Sigmoid colon (tissue), 7 donors: ENCODE measurements around the gene PPT1. TPM values are rescaled to one million over a fixed set of nuclear protein-coding genes. Genes with fewer than 3 reads are reported as not detected.

ENCODE experiments used
- DNase-seq: peaks from one replicate; pipeline ENCODE4 v3.0.0-alpha.2; 2019
- H3K27ac ChIP-seq, 4 donors: fragments of 200-600 bp; sonication (generic); one replicate each; pipeline ENCODE4 v1.5.1; 2016 to 2019; ENCODE audit warnings: mild to moderate bottlenecking in 1 of 4
- H3K27me3 ChIP-seq, 3 donors: fragments of 200-600 bp; sonication (generic); one replicate each; pipeline ENCODE4 v1.5.1; 2019; ENCODE audit warnings: mild to moderate bottlenecking in 1 of 3
- H3K36me3 ChIP-seq, 4 donors: fragments of 200-600 bp; sonication (generic); one replicate each; pipeline ENCODE4 v1.5.1; 2016 to 2019
- H3K4me1 ChIP-seq, 4 donors: fragments of 200-600 bp; sonication (generic); one replicate each; pipeline ENCODE4 v1.5.1; 2017 to 2019
- H3K4me3 ChIP-seq, 4 donors: fragments of 200-600 bp; sonication (generic); one replicate each; pipeline ENCODE4 v1.5.1; 2017 to 2019; ENCODE audit warnings: mild to moderate bottlenecking in 2 of 4, moderate library complexity in 1 of 4
- H3K9me3 ChIP-seq, 4 donors: fragments of 200-600 bp in 3 of 4; sonication (generic) in 3 of 4; one replicate each; pipeline versions ENCODE4 v1.5.1 to v1.6.1; 2013 to 2019
- EP300 ChIP-seq, 4 donors: sonication (generic); formaldehyde crosslinking; IDR thresholded peaks; one replicate each; pipeline ENCODE4 v1.6.1; 2017; ENCODE audit warnings: antibody characterized with exemption in 4 of 4
- POLR2A ChIP-seq, 2 donors: fragments of 450-650 bp; IDR thresholded peaks; one replicate each; pipeline ENCODE4 v1.6.1; 2016; ENCODE audit warnings: antibody characterized with exemption in 2 of 2, mild to moderate bottlenecking in 2 of 2, moderate library complexity in 2 of 2
- POLR2AphosphoS5 ChIP-seq, 4 donors: sonication (generic); formaldehyde crosslinking; IDR thresholded peaks; one replicate each; pipeline ENCODE4 v1.6.1; 2017; ENCODE audit warnings: antibody characterized with exemption in 4 of 4
- WGBS, 2 donors: extraction: QIAGEN DNeasy Blood & Tissue Kit; methylation state at CpG; one replicate each; pipeline ENCODE4 v1.1.7; 2013; 5-methylcytosine and 5-hydroxymethylcytosine counted together
- intact Hi-C: fragments of 100-400 bp; cut with DNase I; formaldehyde crosslinking; loops from one replicate; pipeline ENCODE4 v1.15.1; 2023
- polyA plus RNA-seq, 3 donors: library from polyadenylated mRNA; stranded (reverse); fragments of 200-250 nt; gene quantifications; one replicate each; pipeline ENCODE4 v1.2.3, GENCODE V29; 2013
- total RNA-seq, 4 donors: library from RNA; depleted of rRNA; stranded (reverse); fragments of >200 nt; gene quantifications; one replicate each; pipeline ENCODE4 v1.1.0, GENCODE V29; 2016
- TF ChIP-seq, protein P1 (sequence below), 4 experiments: fragments of 450-650 bp in 3 of 4; fragments of 200-600 bp in 1 of 4; IDR thresholded peaks; one replicate each; pipeline ENCODE4 v1.5.1; 2016 to 2019; ENCODE audit warnings: antibody characterized with exemption in 4 of 4, mild to moderate bottlenecking in 3 of 4, moderate library complexity in 2 of 4
- donor health status: healthy with polysubstance abuse.
- donor health status: Bipolar disorder and iron deficiency.
- donor health status: healthy.

Gene PPT1
- total and polyA plus RNA-seq, 7 donors = 10.2 to 86.7 (median 74.2) TPM

DNA sequence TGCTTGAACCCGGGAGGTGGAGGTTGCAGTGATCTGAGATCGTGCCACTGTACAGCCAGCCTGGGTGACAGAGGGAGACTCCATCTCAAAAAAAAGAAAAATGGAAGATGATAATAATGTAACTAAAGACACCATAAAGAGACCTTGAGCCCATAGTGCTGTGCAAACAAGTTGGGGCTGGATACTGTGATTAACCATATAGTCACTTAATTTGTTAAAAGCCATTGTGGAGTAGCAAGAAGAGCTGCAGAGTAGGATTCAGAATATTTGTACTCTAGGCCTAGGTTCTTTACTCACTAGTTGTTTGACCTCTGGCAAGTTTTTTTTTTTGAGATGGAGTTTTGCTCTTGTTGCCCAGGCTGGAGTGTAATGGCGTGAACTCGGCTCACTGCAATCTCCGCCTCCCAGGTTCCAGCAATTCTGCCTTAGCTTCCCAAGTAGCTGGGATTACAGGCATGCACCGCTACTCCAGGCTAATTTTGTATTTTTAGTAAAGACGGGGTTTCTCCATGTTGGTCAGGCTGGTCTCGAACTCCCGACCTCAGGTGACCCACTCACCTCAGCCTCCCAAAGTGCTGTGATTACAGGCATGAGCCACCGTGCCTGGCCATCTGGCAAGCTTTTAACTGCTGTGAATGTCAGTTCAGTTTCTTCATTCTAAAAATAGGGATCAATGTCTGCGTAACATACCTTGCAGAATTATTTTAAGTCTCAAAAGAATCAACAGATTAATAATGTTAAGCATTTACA lies 43.7 kb downstream of the PPT1 start:
- intact Hi-C loops = no loop called here
- Histone ChIP-seq H3K4me1 (peaks cover 0 to 94% (median 72%) of the 10 kb centered on the region in 4 donors), H3K4me3 (no peak overlapping the region), H3K27ac (no peak overlapping the region), H3K36me3 (no peaks in the 10 kb centered on the region), H3K27me3 (no peaks in the 10 kb centered on the region), H3K9me3 (no peaks in the 10 kb centered on the region)
- no peak for TF ChIP-seq POLR2AphosphoS5 (IDR thresholded peaks at IDR 0.05)
- no peak for TF ChIP-seq EP300 (IDR thresholded peaks at IDR 0.05)
- TF ChIP-seq, protein P1, sequence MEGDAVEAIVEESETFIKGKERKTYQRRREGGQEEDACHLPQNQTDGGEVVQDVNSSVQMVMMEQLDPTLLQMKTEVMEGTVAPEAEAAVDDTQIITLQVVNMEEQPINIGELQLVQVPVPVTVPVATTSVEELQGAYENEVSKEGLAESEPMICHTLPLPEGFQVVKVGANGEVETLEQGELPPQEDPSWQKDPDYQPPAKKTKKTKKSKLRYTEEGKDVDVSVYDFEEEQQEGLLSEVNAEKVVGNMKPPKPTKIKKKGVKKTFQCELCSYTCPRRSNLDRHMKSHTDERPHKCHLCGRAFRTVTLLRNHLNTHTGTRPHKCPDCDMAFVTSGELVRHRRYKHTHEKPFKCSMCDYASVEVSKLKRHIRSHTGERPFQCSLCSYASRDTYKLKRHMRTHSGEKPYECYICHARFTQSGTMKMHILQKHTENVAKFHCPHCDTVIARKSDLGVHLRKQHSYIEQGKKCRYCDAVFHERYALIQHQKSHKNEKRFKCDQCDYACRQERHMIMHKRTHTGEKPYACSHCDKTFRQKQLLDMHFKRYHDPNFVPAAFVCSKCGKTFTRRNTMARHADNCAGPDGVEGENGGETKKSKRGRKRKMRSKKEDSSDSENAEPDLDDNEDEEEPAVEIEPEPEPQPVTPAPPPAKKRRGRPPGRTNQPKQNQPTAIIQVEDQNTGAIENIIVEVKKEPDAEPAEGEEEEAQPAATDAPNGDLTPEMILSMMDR (IDR thresholded peaks at IDR 0.05) = no peak
- TF ChIP-seq POLR2A (IDR thresholded peaks at IDR 0.05) = no peak
- WGBS, 2 donors = 88 to 91% methylated on average over 11 of the region's 11 CpGs
- no peak for DNase-seq

DNA sequence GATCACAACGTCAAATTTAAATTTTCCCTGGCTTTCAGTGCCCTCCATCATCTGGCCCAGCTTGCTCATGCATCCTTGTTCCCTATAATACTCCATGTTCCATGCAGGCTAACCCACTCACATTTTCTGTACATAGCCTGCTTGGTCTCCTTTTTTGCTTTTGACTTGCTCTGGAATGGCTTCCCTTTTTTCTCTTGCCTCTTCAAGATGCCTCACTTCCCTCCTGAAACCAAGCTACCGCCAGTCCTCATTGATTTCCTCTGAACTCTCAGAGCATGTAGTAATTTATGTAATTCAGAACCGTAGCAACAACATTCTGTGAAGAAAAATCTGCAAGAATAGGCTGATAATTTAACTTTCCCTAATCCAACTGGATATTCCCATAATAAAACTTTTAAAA lies 46.2 kb downstream of the PPT1 start:
- intact Hi-C loops = no loop called here
- Histone ChIP-seq H3K4me1 (peaks cover 0 to 94% (median 70%) of the 10 kb centered on the region in 4 donors), H3K27ac (peak overlapping the region in 3 of 4 donors; percentile 10 to 75 (median 74)), H3K9me3 (no peaks in the 10 kb centered on the region), H3K27me3 (no peaks in the 10 kb centered on the region), H3K4me3 (no peak overlapping the region), H3K36me3 (no peaks in the 10 kb centered on the region)
- DNase-seq = no peak
- 56 to 84% methylated on average over 3 of the region's 3 CpGs for WGBS, 2 donors
- TF ChIP-seq POLR2AphosphoS5 (IDR thresholded peaks at IDR 0.05) (no peak), EP300 (IDR thresholded peaks at IDR 0.05) (no peak)

DNA sequence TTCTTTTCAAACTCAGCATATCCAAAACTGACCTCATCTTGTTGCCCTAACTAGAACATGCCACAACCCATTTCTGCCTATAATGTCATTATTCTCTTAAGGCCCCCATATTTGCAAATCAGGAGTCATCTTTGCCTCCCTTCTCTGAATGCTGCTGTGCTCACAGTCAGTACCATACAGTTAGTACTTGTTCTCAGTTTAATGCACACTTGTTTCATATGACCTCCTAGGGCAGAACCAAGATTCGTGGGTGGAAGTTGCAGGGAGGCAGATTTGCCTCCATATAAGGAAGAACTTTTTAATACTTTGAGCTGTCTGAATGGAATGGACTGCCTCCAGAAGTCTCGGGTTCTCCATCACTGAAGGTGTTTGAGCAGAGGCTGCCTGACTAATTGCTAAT lies 47.3 kb downstream of the PPT1 start:
- no peaks in the 10 kb centered on the region for H3K9me3 ChIP-seq
- H3K27ac ChIP-seq = peak overlapping the region; percentile 46 to 75 (median 70)
- H3K4me1 ChIP-seq = peaks cover 0 to 96% (median 74%) of the 10 kb centered on the region in 4 donors
- 45 to 68% methylated on average over 2 of the region's 2 CpGs for WGBS, 2 donors
- no peaks in the 10 kb centered on the region for H3K27me3 ChIP-seq
- no peak for DNase-seq
- intact Hi-C loops = no loop called here
- no peaks in the 10 kb centered on the region for H3K36me3 ChIP-seq
- no peak overlapping the region for H3K4me3 ChIP-seq
- TF ChIP-seq EP300 (IDR thresholded peaks at IDR 0.05) (no peak), POLR2A (IDR thresholded peaks at IDR 0.05) (no peak), POLR2AphosphoS5 (IDR thresholded peaks at IDR 0.05) (no peak)
- TF ChIP-seq, protein P1 (IDR thresholded peaks at IDR 0.05) = no peak

DNA sequence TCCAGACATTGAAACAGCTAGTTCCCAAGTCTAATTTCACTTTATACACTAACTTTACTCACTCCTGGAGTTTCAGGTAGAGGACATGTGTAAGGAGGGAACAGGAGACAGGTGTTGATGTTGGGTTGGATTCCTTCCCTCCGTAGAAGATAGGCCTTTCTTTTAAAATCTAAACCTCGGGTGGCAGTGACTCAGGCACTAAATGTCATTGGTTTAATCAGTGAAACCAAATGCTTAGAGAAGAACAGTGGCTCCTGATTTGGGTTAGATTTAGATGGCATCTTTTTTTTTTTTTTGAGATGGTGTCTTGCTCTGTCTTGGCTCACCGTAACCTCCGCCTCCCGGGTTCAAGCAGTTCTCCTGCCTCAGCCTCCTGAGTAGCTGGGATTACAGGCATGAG lies 49.3 kb downstream of the PPT1 start:
- Histone ChIP-seq H3K27ac (peak overlapping the region in 3 of 4 donors; percentile 30 to 75 (median 74)), H3K36me3 (no peaks in the 10 kb centered on the region), H3K4me1 (peaks cover 0 to 97% (median 75%) of the 10 kb centered on the region in 4 donors), H3K27me3 (no peaks in the 10 kb centered on the region), H3K9me3 (no peaks in the 10 kb centered on the region), H3K4me3 (no peak overlapping the region)
- no peak for DNase-seq
- intact Hi-C loops = no loop called here
- 86 to 90% methylated on average over 5 of the region's 5 CpGs for WGBS, 2 donors
- no peak for TF ChIP-seq POLR2AphosphoS5 (IDR thresholded peaks at IDR 0.05)
- no peak for TF ChIP-seq POLR2A (IDR thresholded peaks at IDR 0.05)
- no peak for TF ChIP-seq EP300 (IDR thresholded peaks at IDR 0.05)
- TF ChIP-seq, protein P1 (IDR thresholded peaks at IDR 0.05) = no peak

DNA sequence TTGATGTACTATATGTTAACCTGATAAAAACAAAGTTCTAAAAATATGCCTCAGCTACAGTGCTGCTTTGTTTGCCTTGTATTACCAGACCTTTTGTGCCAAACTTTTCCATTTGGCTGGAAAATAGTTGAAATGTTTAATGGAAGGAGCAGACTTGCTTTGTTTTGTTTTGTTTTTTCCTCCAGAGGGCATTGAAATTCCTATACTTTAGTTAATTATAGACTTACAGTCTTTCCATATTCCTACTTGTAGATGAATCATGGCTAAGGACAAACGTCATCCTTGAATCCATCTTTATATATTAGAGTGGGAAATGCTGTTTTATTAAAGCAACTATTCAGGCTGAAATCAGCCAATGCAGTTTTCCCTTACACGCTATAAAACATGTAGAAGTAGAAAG lies 49.8 kb downstream of the PPT1 start:
- TF ChIP-seq EP300 (IDR thresholded peaks at IDR 0.05) (no peak), POLR2AphosphoS5 (IDR thresholded peaks at IDR 0.05) (no peak), POLR2A (IDR thresholded peaks at IDR 0.05) (no peak)
- TF ChIP-seq, protein P1 (IDR thresholded peaks at IDR 0.05) = no peak

More for the DNA sequence above, 49.8 kb downstream of the PPT1 start:
- WGBS, 2 donors = 55 to 82% methylated on average over 2 of the region's 2 CpGs
- no peaks in the 10 kb centered on the region for H3K27me3 ChIP-seq
- peaks cover 0 to 97% (median 80%) of the 10 kb centered on the region in 4 donors for H3K4me1 ChIP-seq
- peak overlapping the region in 3 of 4 donors; percentile 30 to 75 (median 74) for H3K27ac ChIP-seq
- no peaks in the 10 kb centered on the region for H3K9me3 ChIP-seq
- no peak overlapping the region for H3K4me3 ChIP-seq
- H3K36me3 ChIP-seq = no peaks in the 10 kb centered on the region
- intact Hi-C loops = no loop called here
- no peak for DNase-seq
